Loucy (cell line): ENCODE measurements around the gene RNFT1.

Experiments used
- CTCF ChIP-seq: fragments of 200-600 bp; sonication (generic); conservative IDR thresholded peaks from 2 replicates; pipeline ENCODE4 v1.5.1; 2014; ENCODE audit warnings: mild to moderate bottlenecking, antibody characterized with exemption, low read length
- EZH2phosphoT487 ChIP-seq: fragments of 200-600 bp; IDR thresholded peaks from 2 replicates; pipeline ENCODE4 v1.6.1; 2018; ENCODE audit warnings: antibody characterized with exemption, mild to moderate bottlenecking, moderate library complexity, borderline replicate concordance

- no peak for TF ChIP-seq CTCF
- TF ChIP-seq EZH2phosphoT487: no peak
These were observed 14.5 kb downstream of the RNFT1 start for GRCh38 chr17:59950049-59950448.
